Spinal cord (tissue), 10 donors: ENCODE results near the gene COIL. TPM values are rescaled to one million over a fixed set of nuclear protein-coding genes. Genes with fewer than 3 reads are reported as not detected.

Experiments
- DNase-seq, 6 donors: peaks; one replicate each; pipeline versions ENCODE4 v3.0.0 to v3.0.0-alpha.2; 2013 to 2015; ENCODE audit warnings: low spot score in 6 of 6, low read depth in 4 of 6
- H3K27ac ChIP-seq: one replicate; pipeline ENCODE4 v1.5.1; 2013; ENCODE audit warnings: low read depth, low read length, control low read depth
- H3K27me3 ChIP-seq: one replicate; pipeline ENCODE4 v1.6.1; 2013; ENCODE audit warnings: low read length; ENCODE audit not compliant: control insufficient read depth, insufficient read depth
- H3K36me3 ChIP-seq: one replicate; pipeline ENCODE4 v1.6.1; 2013; ENCODE audit warnings: low read length; ENCODE audit not compliant: control insufficient read depth, insufficient read depth
- H3K4me1 ChIP-seq: one replicate; pipeline ENCODE4 v1.6.1; 2013; ENCODE audit warnings: low read length; ENCODE audit not compliant: control insufficient read depth, insufficient read depth
- H3K4me3 ChIP-seq: one replicate; pipeline ENCODE4 v1.5.1; 2013; ENCODE audit warnings: low read depth, low read length, control low read depth
- H3K9me3 ChIP-seq: one replicate; pipeline ENCODE4 v1.6.1; 2013; ENCODE audit warnings: low read length; ENCODE audit not compliant: control insufficient read depth, insufficient read depth
- WGBS: methylation state at CpG from one replicate; pipeline ENCODE4 v1.1.5; 2013; ENCODE audit warnings: missing lambda C conversion rate; ENCODE audit not compliant: insufficient coverage; 5-methylcytosine and 5-hydroxymethylcytosine counted together
- long read RNA-seq, 4 donors: transcript quantifications; one replicate each; lab custom pipeline, GENCODE V29; 2026
- polyA plus RNA-seq, 2 donors: library from polyadenylated mRNA; unstranded; fragments of 120-200 nt; gene quantifications; one replicate each; pipeline ENCODE4 v1.2.1, GENCODE V29; 2013; ENCODE audit not compliant: insufficient read length in 2 of 2
- total RNA-seq, 2 donors: library from RNA; depleted of rRNA in 1 of 2; stranded (reverse); fragments of 120-200 nt in 1 of 2; fragments of >200 nt in 1 of 2; gene quantifications; one replicate each; pipeline versions ENCODE4 v1.2.3 to v1.2.4, GENCODE V29; 2013 to 2014
- donor health status: healthy.

COIL gene, protein sequence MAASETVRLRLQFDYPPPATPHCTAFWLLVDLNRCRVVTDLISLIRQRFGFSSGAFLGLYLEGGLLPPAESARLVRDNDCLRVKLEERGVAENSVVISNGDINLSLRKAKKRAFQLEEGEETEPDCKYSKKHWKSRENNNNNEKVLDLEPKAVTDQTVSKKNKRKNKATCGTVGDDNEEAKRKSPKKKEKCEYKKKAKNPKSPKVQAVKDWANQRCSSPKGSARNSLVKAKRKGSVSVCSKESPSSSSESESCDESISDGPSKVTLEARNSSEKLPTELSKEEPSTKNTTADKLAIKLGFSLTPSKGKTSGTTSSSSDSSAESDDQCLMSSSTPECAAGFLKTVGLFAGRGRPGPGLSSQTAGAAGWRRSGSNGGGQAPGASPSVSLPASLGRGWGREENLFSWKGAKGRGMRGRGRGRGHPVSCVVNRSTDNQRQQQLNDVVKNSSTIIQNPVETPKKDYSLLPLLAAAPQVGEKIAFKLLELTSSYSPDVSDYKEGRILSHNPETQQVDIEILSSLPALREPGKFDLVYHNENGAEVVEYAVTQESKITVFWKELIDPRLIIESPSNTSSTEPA
- total RNA-seq, result 10 to 100 TPM; 21.0 to 21.4 TPM
- polyA plus RNA-seq, result 10 to 100 TPM; 20.4 to 22.1 TPM
- long read RNA-seq, donor 1, partial matches to known transcripts, result 38 of 39 reads
- long read RNA-seq, donor 1, other reads (novel, unspliced or antisense), result 0 of 39 reads
- long read RNA-seq, donor 2, partial matches to known transcripts, result 0 of 1 reads
- long read RNA-seq, donor 2, other reads (novel, unspliced or antisense), result 0 of 1 reads
- long read RNA-seq, donor 3, partial matches to known transcripts, result 16 of 18 reads
- long read RNA-seq, donor 3, other reads (novel, unspliced or antisense), result 0 of 18 reads
- long read RNA-seq, donor 4, partial matches to known transcripts, result 84 of 85 reads
- long read RNA-seq, donor 4, other reads (novel, unspliced or antisense), result 0 of 85 reads

DNA sequence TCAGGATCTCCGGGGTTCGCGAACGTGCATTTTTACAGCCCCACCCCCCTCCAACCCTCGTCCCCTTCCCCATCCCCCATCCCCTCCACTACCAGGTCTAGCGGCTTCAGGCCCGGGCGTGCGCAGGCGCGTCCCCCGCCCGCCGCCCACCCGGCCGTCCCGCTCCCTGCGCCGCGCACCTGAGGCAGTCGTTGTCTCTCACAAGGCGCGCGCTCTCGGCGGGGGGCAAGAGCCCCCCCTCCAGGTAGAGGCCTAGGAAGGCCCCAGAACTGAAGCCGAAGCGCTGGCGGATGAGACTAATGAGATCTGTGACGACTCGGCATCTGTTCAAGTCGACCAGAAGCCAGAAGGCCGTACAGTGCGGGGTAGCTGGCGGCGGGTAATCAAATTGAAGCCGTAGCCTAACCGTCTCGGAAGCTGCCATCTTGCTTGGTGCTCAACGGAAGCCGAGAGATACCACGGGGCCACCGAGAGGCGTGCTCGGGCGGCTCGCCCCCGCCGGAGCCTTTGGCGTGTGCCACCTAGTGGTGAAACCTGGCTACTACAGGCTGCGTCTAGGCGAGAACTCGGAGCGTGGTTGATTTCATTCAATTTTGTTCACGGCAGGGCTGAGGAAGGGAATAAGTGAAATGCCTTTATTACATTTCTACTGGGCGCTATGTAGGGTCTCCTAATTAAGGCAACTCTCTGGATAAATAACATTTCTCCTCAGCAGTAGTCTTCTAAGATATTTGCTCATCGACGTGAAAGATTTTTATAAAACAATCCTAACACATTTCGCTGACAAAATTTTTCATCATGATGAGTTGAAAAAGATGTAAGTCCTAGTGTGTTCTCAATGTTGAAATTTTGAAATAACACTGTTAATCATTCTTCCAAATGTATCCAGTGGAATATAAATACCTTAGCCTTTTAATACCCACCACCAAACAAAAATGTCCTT lies at the start of gene COIL:
Gene COIL (minus strand): TSS at position 455 of the 943 bp plus-strand sequence. CDS start 31 bp downstream, at position 424.
- Histone ChIP-seq H3K9me3 (no peaks in the 10 kb centered on the region), H3K27ac (peak within 1 kb of the TSS; percentile 90), H3K36me3 (peaks cover 7% of the 10 kb centered on the region), H3K4me3 (peak within 1 kb of the TSS; percentile 85), H3K27me3 (no peaks in the 10 kb centered on the region), H3K4me1 (peaks cover 13% of the 10 kb centered on the region)
- WGBS, result under 1% methylated on average over 46 of the region's 59 CpGs
- peak; percentile 83 to 98 (median 92) for DNase-seq

DNA sequence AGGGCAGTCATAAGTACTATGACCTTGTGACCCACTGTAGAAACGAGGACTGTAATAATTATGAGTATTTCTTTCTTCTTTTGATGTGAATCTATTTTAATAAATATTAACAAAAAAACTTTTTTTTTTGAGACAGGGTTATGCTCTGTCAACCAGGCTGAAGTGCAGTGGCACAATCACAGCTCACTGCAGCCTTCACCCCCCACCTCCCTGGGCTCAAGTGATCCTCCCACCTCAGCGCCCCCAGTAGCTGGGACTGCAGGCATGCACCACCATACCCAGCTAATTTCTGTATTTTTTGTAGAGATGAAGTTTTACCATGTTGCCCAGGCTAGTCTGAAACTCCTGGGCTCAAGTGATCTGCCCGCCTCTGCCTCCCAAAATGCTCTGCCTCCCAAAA lies 49.6 kb upstream of the COIL start:
- H3K4me3 ChIP-seq, result no peak overlapping the region

DNA sequence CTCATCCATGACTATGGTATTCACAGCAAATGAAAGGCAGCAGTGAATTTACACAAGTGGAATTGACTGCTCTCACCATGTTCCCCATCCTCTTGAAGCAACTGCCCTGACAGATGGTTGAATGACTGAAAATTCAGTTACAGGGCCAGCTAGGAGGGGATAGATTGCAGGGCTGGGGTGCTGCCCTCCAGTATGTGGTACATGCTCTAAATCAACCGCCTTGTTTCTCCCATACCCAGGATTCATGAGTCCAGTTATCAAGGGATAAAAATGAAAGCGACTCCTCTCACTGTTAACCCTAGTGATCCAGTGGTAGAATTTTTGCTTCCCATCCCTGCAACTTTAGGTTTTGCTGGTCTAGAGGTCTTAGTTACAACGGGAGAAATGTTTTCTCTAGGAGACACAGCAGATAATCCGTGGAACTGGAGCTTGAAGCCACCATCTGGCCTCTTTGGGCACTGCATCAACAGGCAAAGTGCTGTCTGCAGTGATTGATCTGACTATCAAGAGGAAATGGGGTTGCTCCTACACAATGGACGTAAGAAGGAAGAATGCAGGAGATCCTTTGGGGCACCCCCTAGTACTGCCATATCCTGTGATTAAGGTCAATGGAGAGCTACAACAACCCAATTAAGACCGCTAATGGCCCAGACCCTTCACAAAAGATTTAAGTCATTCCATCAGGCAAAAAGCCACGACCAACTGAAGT lies 49.0 kb upstream of the COIL start:
- Histone ChIP-seq H3K9me3 (no peaks in the 10 kb centered on the region), H3K4me1 (no peaks in the 10 kb centered on the region), H3K4me3 (no peak overlapping the region), H3K36me3 (no peaks in the 10 kb centered on the region), H3K27me3 (no peaks in the 10 kb centered on the region), H3K27ac (no peak overlapping the region)
- WGBS, result 30% methylated on average over 4 of the region's 7 CpGs
- peak in 4 of 6 donors; percentile 13 to 78 (median 42) for DNase-seq

More for the DNA sequence above, 49.6 kb upstream of the COIL start:
- no peaks in the 10 kb centered on the region for H3K27me3 ChIP-seq
- no peaks in the 10 kb centered on the region for H3K9me3 ChIP-seq
- no peak for DNase-seq
- no peaks in the 10 kb centered on the region for H3K36me3 ChIP-seq
- no peak overlapping the region for H3K27ac ChIP-seq
- no CpG with 5 or more reads among the region's 3 CpGs for WGBS
- no peaks in the 10 kb centered on the region for H3K4me1 ChIP-seq

DNA sequence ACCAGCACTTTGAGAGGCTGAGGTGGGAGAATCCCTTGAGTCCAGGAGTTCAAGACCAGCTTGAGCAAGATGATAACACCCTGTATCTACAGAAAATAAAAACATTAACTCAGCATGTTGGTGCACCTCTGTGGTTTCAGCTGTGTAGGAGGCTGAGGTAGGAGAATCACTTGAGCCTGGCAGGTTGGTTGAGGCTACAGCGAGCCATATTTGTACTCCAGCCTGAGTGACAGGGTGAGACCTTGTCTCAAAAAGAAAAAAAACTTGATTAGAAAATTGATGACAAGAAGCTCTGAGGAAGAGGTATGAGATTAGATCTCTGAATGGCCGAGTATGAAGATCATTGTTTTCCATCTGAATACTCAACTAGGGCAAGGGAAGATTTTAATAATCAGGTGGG lies 48.1 kb upstream of the COIL start:
- Histone ChIP-seq H3K4me1 (no peaks in the 10 kb centered on the region), H3K4me3 (no peak overlapping the region), H3K27me3 (no peaks in the 10 kb centered on the region), H3K36me3 (no peaks in the 10 kb centered on the region), H3K9me3 (no peaks in the 10 kb centered on the region), H3K27ac (no peak overlapping the region)
- 100% methylated on average over 2 of the region's 2 CpGs for whole genome bisulfite sequencing
- no peak for DNase-seq

DNA sequence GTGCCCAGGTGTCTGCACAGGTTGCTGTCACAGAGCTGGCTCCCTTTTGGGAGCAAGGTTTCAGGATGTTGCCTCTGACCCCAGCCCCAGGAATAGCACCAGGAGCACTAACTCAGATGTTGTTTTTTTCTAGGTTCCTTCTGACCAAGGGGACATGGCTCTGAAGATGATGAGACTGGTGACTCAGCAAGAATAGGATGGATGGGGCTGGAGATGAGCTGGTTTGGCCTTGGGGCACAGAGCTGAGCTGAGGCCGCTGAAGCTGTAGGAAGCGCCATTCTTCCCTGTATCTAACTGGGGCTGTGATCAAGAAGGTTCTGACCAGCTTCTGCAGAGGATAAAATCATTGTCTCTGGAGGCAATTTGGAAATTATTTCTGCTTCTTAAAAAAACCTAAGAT lies 45.2 kb upstream of the COIL start:
- Histone ChIP-seq H3K4me1 (no peaks in the 10 kb centered on the region), H3K9me3 (no peaks in the 10 kb centered on the region), H3K36me3 (peaks cover 5% of the 10 kb centered on the region), H3K27me3 (no peaks in the 10 kb centered on the region), H3K27ac (no peak overlapping the region), H3K4me3 (no peak overlapping the region)
- 100% methylated on average over 2 of the region's 2 CpGs for WGBS
- no peak for DNase-seq

DNA sequence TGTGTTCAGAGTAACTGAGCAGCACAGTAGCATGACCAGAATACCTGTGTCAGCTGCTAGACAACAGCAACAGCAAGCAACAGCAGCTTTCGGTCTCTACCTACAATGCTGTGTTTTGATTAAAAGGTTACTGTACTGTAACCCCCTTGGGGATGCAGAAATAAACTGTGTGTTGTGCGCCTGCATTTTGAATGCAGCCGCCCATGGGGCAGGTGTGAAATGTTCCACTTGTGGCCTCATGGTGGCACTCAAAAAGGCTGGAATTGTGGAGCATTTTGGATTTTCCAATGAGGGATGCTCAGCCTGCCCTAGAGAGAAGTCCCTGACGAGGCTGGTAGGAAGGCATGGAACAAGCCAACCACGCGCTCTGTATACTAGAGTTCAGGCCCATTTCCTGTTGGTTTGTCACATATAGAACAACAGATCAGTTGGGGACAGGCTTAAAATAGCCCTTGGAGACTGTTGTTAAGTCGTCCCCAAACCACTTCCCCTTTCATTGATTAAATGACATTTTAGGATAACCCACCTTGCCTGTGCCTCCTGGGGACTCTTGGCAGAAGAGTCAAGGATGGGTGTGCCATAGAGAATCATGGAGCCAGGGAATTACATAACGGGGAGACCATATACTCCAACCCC lies 44.2 kb upstream of the COIL start:
- no peaks in the 10 kb centered on the region for H3K27me3 ChIP-seq
- peaks cover 5% of the 10 kb centered on the region for H3K36me3 ChIP-seq
- no peaks in the 10 kb centered on the region for H3K9me3 ChIP-seq
- H3K27ac ChIP-seq, result no peak overlapping the region
- no peaks in the 10 kb centered on the region for H3K4me1 ChIP-seq
- DNase-seq, result peak in 2 of 6 donors; percentile 7 to 14
- 86% methylated on average over 6 of the region's 8 CpGs for WGBS
- H3K4me3 ChIP-seq, result no peak overlapping the region

DNA sequence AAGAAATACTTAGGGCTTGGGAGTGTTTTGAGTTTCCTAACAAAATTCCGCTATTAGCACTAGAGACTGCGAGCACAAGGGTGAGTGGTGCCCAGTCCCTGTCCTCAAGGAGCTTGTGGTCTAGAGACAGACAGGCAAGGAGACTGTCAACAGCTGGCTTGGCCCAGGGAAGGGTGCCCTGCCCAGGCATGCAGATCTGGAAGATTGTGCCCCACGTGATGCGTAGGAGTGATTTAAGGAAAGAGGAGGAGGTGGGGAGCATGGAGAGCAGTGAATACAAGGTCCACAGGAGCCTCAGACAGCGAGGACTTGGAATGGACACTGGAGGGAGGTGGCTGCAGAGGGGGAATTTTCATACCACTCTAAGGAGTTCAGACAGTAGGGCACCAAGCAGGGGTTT lies 42.1 kb upstream of the COIL start:
- Histone ChIP-seq H3K27ac (no peak overlapping the region), H3K4me1 (no peaks in the 10 kb centered on the region), H3K4me3 (no peak overlapping the region), H3K27me3 (no peaks in the 10 kb centered on the region), H3K9me3 (no peaks in the 10 kb centered on the region), H3K36me3 (peaks cover 5% of the 10 kb centered on the region)
- 85% methylated on average over 5 of the region's 5 CpGs for WGBS
- no peak for DNase-seq

DNA sequence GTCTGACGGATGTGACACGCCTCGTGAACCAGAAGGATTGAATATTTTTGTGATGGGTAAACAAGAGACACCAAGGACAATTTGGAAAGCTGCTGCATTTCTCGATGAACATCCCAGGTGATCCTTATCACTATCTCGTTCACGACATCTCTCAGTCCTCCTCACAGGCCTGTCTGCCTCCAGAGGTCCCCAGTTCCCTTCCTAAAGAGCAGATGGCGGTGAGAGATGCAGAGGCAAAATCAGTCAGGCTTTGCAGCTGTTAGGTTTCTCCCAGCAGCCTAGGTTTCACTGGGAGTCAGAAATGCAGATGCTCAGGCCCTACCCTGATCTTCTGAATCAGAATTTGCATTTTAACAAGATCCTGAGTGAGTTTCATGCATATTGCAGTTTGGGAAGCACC lies 40.7 kb upstream of the COIL start:
- peak in 1 of 6 donors; percentile 12 for DNase-seq
- H3K9me3 ChIP-seq, result no peaks in the 10 kb centered on the region
- no peaks in the 10 kb centered on the region for H3K27me3 ChIP-seq
- H3K36me3 ChIP-seq, result peaks cover 5% of the 10 kb centered on the region
- no peak overlapping the region for H3K27ac ChIP-seq
- H3K4me3 ChIP-seq, result no peak overlapping the region
- no peaks in the 10 kb centered on the region for H3K4me1 ChIP-seq
- 89% methylated on average over 4 of the region's 7 CpGs for WGBS
